Naive thymus-derived CD4-positive, alpha-beta T cell (primary cell): ENCODE results near the gene CD247. TPM values are rescaled to one million over a fixed set of nuclear protein-coding genes. Genes with fewer than 3 reads are reported as not detected.

Experiments used
- ATAC-seq: fragments of 150-1000 bp; cut with Tn5 transposase; 2 replicates; pipeline ENCODE4 v1.10.0; 2021; ENCODE audit warnings: mild to moderate bottlenecking, moderate library complexity
- CTCF ChIA-PET: fragments of 350-600 bp; sonication (Branson Sonifier 250); formaldehyde crosslinking; loops from one replicate; lab custom pipeline; 2021; ENCODE audit warnings: antibody characterized with exemption; lab: Charles Lee
- POLR2A ChIA-PET: fragments of 350-600 bp; sonication (Branson Sonifier 250); formaldehyde crosslinking; loops from one replicate; lab custom pipeline; 2021; ENCODE audit warnings: antibody characterized with exemption, inconsistent platforms; lab: Charles Lee
- DNase-seq, 9 donors: peaks; one replicate each; pipeline versions ENCODE4 v3.0.0 to v3.0.0-alpha.2; 2020 to 2022; ENCODE audit warnings: mixed read lengths in 1 of 9
- H3K27ac ChIP-seq: one replicate; pipeline ENCODE4 v1.7.0; 2013; ENCODE audit warnings: mild to moderate bottlenecking, low read depth, low read length, moderate library complexity
- H3K27me3 ChIP-seq, 2 donors: one replicate each; pipeline ENCODE4 v1.7.0; 2013; ENCODE audit warnings: low read length in 2 of 2, mild to moderate bottlenecking in 2 of 2, moderate library complexity in 2 of 2; ENCODE audit not compliant: control insufficient read depth in 2 of 2, insufficient read depth in 2 of 2
- H3K36me3 ChIP-seq, 3 experiments: 1 replicate in 2 of 3; 2 replicates in 1 of 3; pipeline ENCODE4 v1.7.0; 2013; ENCODE audit warnings: low read length in 3 of 3, mild to moderate bottlenecking in 3 of 3, moderate library complexity in 1 of 3; ENCODE audit not compliant: insufficient read depth in 3 of 3, control insufficient read depth in 2 of 3
- H3K4me1 ChIP-seq, 2 donors: one replicate each; pipeline ENCODE4 v1.7.0; 2013; ENCODE audit warnings: low read length in 2 of 2, mild to moderate bottlenecking in 2 of 2, moderate library complexity in 1 of 2; ENCODE audit not compliant: control insufficient read depth in 2 of 2, insufficient read depth in 2 of 2
- H3K4me3 ChIP-seq: 2 replicates; pipeline ENCODE4 v1.7.0; 2013; ENCODE audit warnings: mild to moderate bottlenecking, low read length
- H3K9me3 ChIP-seq, 3 experiments: 1 replicate in 2 of 3; 2 replicates in 1 of 3; pipeline ENCODE4 v1.7.0; 2013; ENCODE audit warnings: low read length in 3 of 3; ENCODE audit not compliant: control insufficient read depth in 2 of 3
- H3K27ac Mint-ChIP-seq, 9 donors: one replicate each; pipeline ENCODE4 v1.8.0; 2020 to 2022; ENCODE audit warnings: mixed read lengths in 9 of 9, mild to moderate bottlenecking in 8 of 9, moderate library complexity in 5 of 9, inconsistent platforms in 2 of 9
- H3K27me3 Mint-ChIP-seq, 5 donors: one replicate each; pipeline ENCODE4 v1.8.0; 2021 to 2022; ENCODE audit warnings: mixed read lengths in 5 of 5, mild to moderate bottlenecking in 1 of 5
- H3K36me3 Mint-ChIP-seq, 5 donors: one replicate each; pipeline ENCODE4 v1.8.0; 2020 to 2022; ENCODE audit warnings: mixed read lengths in 5 of 5, mild to moderate bottlenecking in 3 of 5, inconsistent platforms in 1 of 5
- H3K4me1 Mint-ChIP-seq, 7 donors: one replicate each; pipeline ENCODE4 v1.8.0; 2020 to 2022; ENCODE audit warnings: mixed read lengths in 7 of 7, mild to moderate bottlenecking in 3 of 7, inconsistent platforms in 1 of 7
- H3K4me3 Mint-ChIP-seq, 10 donors: one replicate each; pipeline ENCODE4 v1.8.0; 2020 to 2022; ENCODE audit warnings: mild to moderate bottlenecking in 10 of 10, mixed read lengths in 10 of 10, moderate library complexity in 6 of 10, inconsistent platforms in 2 of 10
- H3K9me3 Mint-ChIP-seq, 11 donors: one replicate each; pipeline ENCODE4 v1.8.0; 2020 to 2022; ENCODE audit warnings: mixed read lengths in 11 of 11, mild to moderate bottlenecking in 4 of 11, inconsistent platforms in 1 of 11, moderate library complexity in 1 of 11
- intact Hi-C, 2 donors: fragments of 100-400 bp; cut with micrococcal nuclease; formaldehyde crosslinking; loops; one replicate each; pipeline ENCODE4 v1.15.1; 2023
- polyA plus RNA-seq, 2 donors: library from polyadenylated mRNA; unstranded; fragments of 300-500 nt; fragmentation: Illumina TruSeq; gene quantifications; one replicate each; pipeline ENCODE4 v1.2.3, GENCODE V29; 2021
- total RNA-seq, 6 experiments: library from RNA in 5 of 6; stranded (reverse) in 5 of 6; gene quantifications; 1 replicate in 5 of 6; 2 replicates in 1 of 6; pipeline ENCODE4 v1.2.3 and lab custom pipeline; 2021 to 2026

CD247 gene
- total and polyA plus RNA-seq, 7 experiments from 2014 or later: 246 to 476 (median 352) TPM

DNA sequence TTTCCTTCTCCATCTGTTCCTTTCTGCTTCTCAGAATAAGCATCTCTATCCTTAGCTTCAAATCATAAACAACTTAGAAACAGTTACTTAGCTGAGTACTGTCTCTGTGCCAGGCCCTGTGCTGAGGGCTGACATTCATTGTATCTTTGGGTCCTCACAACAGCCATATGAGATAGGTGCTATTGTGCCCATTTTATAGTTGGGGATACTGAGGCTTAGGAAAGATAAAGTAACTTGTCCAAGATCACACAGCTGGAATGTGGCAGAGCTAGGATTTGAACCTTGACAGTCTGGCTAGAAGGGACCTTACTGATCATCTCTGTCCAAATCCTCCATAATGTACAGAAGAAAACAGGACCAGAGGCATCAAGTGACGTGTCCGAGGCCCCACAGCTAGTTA lies 25.0 kb downstream of the CD247 start:
- H3K27ac Mint-ChIP-seq: peak overlapping the region; percentile 84 to 100 (median 95)
- no peaks in the 10 kb centered on the region for H3K27me3 Mint-ChIP-seq
- no peak for DNase-seq
- peaks cover 13 to 38% (median 13%) of the 10 kb centered on the region in 3 experiments for H3K36me3 ChIP-seq
- peak overlapping the region; percentile 18 for H3K4me3 ChIP-seq
- CTCF ChIA-PET: interaction anchor here (1.6 to 1.8 kb wide), 3 partner anchors 9 to 15 kb away, joined by 4 to 8 read pairs (median 7); no protein-coding TSS in a partner anchor
- POLR2A ChIA-PET: interaction anchor here (1.3 to 11.8 kb wide), 14 partner anchors 8 to 55 kb away, joined by 3 to 181 read pairs (median 8); partner anchors contain the start of gene CD247
- intact Hi-C loops: loop anchor here in 1 of 2 donors (2.0 to 5.0 kb wide), 3 partner anchors 37 to 47 kb away; no protein-coding TSS in a partner anchor
- peaks cover 0 to 1% (median 0%) of the 10 kb centered on the region in 11 donors for H3K9me3 Mint-ChIP-seq
- H3K36me3 Mint-ChIP-seq: peaks cover 5 to 42% (median 18%) of the 10 kb centered on the region in 5 donors
- peaks cover 68 to 100% (median 95%) of the 10 kb centered on the region in 7 donors for H3K4me1 Mint-ChIP-seq
- ATAC-seq: no peak
- H3K4me1 ChIP-seq: peaks cover 49 to 96% of the 10 kb centered on the region in 2 donors
- no peaks in the 10 kb centered on the region for H3K27me3 ChIP-seq
- peak overlapping the region; percentile 96 for H3K27ac ChIP-seq
- peak overlapping the region; percentile 65 to 88 (median 82) for H3K4me3 Mint-ChIP-seq
- no peaks in the 10 kb centered on the region for H3K9me3 ChIP-seq

DNA sequence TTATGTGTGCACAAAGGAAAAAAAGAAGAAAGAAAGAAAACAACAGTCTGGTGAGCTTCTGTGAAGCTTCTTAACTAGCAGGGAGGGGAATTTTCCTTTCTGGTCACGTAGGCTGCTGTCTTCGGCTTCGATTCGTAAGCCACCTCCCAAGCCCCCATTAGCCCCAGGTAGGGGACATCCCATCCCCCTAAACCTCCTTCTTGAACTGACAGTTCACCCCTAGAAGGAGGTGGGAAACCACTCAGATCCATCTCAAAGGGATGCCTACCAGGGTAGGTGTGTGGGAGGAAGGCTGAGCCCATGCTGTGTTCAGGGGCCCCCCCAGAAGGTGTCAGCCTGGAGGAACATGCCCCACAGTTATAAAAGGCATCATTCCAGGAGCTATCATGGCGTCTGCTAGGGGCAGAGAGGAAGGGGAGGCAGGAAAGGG lies 25.8 kb downstream of the CD247 start:
- Histone ChIP-seq H3K9me3 (no peaks in the 10 kb centered on the region), H3K4me3 (peak overlapping the region; percentile 35), H3K27ac (peak overlapping the region; percentile 96), H3K36me3 (peaks cover 12 to 36% (median 13%) of the 10 kb centered on the region in 3 experiments), H3K4me1 (peaks cover 49 to 96% of the 10 kb centered on the region in 2 donors), H3K27me3 (no peaks in the 10 kb centered on the region)
- Mint-ChIP-seq H3K27ac (peak overlapping the region; percentile 84 to 100 (median 95)), H3K27me3 (no peaks in the 10 kb centered on the region), H3K4me1 (peaks cover 71 to 100% (median 95%) of the 10 kb centered on the region in 7 donors), H3K4me3 (peak overlapping the region; percentile 75 to 88 (median 82)), H3K9me3 (peaks cover 0 to 1% (median 0%) of the 10 kb centered on the region in 11 donors), H3K36me3 (peaks cover 0 to 40% (median 16%) of the 10 kb centered on the region in 5 donors)
- ChIA-PET CTCF (interaction anchor here (1.6 to 1.8 kb wide), 3 partner anchors 10 to 14 kb away, joined by 4 to 8 read pairs (median 7); no protein-coding TSS in a partner anchor), POLR2A (interaction anchor here (0.6 to 11.8 kb wide), 15 partner anchors 9 to 231 kb away, joined by 3 to 181 read pairs (median 8); partner anchors contain the start of gene CD247)
- peak; percentile 71 for ATAC-seq
- DNase-seq: peak in 8 of 9 donors; percentile 46 to 95 (median 62)
- intact Hi-C loops: loop anchor here (1.0 to 5.0 kb wide), 7 partner anchors 8 to 46 kb away; partner anchors contain the start of gene CD247 (in 2 of the 2)

DNA sequence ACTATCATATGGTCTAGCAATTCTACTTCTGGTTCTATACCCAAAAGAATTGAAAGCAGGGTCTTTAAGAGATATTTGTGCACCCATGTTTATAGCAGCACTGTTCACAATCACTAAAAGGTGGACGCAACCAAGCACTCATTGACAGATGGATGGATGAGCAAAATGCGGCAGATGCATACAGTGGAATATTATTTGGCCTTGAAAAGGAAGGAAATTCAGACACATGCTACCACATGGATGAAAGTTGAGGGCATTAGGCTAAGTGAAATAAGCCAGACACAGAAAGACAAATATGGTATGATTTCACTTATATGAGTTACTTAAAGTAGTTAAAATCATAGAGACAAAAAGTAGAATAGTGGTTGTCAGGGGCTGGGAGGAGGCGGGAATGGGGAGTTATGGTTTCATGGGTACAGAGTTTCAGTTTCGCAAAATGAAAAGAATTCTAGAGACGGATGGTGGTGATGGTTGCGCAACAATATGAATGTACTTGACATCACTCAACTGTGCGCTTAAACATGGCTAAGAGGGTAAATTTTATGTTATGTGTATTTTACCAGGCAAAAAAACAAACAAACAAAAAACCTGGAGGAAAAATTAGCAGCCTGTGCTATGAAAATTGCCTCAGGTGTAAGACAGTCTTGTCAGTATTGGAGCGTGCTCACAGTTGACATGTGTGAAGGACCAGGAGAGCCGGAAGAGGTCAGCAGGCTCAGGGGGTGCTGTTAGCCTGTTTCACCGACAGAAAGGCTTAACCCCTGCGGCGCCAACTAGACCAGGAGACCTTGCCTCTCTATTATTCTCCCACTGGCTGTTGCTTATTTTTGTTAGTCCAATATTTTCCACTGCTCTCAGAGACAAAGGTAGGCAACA lies 26.5 kb downstream of the CD247 start:
- Histone ChIP-seq H3K9me3 (no peaks in the 10 kb centered on the region), H3K4me3 (peak overlapping the region; percentile 35), H3K4me1 (peaks cover 49 to 94% of the 10 kb centered on the region in 2 donors), H3K36me3 (peaks cover 12 to 33% (median 13%) of the 10 kb centered on the region in 3 experiments), H3K27ac (peak overlapping the region; percentile 96), H3K27me3 (no peaks in the 10 kb centered on the region)
- H3K9me3 Mint-ChIP-seq: peaks cover 0 to 1% (median 0%) of the 10 kb centered on the region in 11 donors
- H3K4me3 Mint-ChIP-seq: peak overlapping the region; percentile 75 to 88 (median 82)
- peaks cover 0 to 44% (median 16%) of the 10 kb centered on the region in 5 donors for H3K36me3 Mint-ChIP-seq
- DNase-seq (peak in 6 of 9 donors; percentile 46 to 69 (median 54)), ATAC-seq (peak; percentile 42)
- ChIA-PET CTCF (interaction anchor here (1.6 to 1.8 kb wide), 2 partner anchors 14 kb away, joined by 4 to 7 read pairs; no protein-coding TSS in a partner anchor), POLR2A (interaction anchor here (0.8 to 11.8 kb wide), 18 partner anchors 8 to 230 kb away, joined by 3 to 181 read pairs (median 8); partner anchors contain the start of gene CD247)
- peaks cover 71 to 100% (median 95%) of the 10 kb centered on the region in 7 donors for H3K4me1 Mint-ChIP-seq
- peak overlapping the region; percentile 84 to 100 (median 95) for H3K27ac Mint-ChIP-seq
- H3K27me3 Mint-ChIP-seq: no peaks in the 10 kb centered on the region
- intact Hi-C loops: loop anchor here (1.0 to 5.0 kb wide), 7 partner anchors 8 to 45 kb away; partner anchors contain the start of gene CD247 (in 2 of the 2)

DNA sequence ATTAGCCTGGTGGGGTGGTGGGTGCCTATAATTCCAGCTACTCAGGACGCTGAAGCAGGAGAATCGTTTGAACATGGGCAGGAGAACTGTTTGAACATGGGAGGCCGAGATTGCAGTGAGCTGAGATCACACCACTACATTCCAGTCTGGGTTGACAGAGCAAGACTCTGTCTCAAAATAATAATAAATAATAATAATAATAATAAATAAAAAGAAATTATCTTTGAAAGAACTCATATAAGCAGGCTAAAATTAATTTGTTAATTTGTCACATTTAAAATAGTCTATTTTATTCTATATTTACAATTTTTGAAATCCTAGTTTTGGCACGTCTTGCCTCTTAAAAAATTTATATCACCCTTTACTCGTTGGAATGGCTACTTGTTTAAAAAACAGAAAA lies 27.6 kb downstream of the CD247 start:
- Histone ChIP-seq H3K27ac (peak overlapping the region; percentile 96), H3K27me3 (no peaks in the 10 kb centered on the region), H3K4me3 (no peak overlapping the region), H3K4me1 (peaks cover 59 to 94% of the 10 kb centered on the region in 2 donors), H3K9me3 (no peaks in the 10 kb centered on the region), H3K36me3 (peaks cover 10 to 24% (median 13%) of the 10 kb centered on the region in 3 experiments)
- ATAC-seq: no peak
- Mint-ChIP-seq H3K4me3 (peak overlapping the region; percentile 47 to 88 (median 83)), H3K36me3 (peaks cover 0 to 42% (median 16%) of the 10 kb centered on the region in 5 donors), H3K9me3 (peaks cover 0 to 1% (median 0%) of the 10 kb centered on the region in 11 donors), H3K4me1 (peaks cover 70 to 100% (median 95%) of the 10 kb centered on the region in 7 donors), H3K27me3 (no peaks in the 10 kb centered on the region), H3K27ac (peak overlapping the region; percentile 76 to 100 (median 97))
- DNase-seq: no peak
- intact Hi-C loops: loop anchor here in 1 of 2 donors (5.0 kb wide), 1 partner anchor 42 kb away; no protein-coding TSS in a partner anchor
- ChIA-PET POLR2A (interaction anchor here (0.8 to 16.2 kb wide), 10 partner anchors 8 to 48 kb away, joined by 3 to 184 read pairs (median 6); partner anchors contain the start of gene CD247), CTCF (interaction anchor here (0.7 kb wide), 1 partner anchor 10 kb away, joined by 3 read pairs; no protein-coding TSS in a partner anchor)

DNA sequence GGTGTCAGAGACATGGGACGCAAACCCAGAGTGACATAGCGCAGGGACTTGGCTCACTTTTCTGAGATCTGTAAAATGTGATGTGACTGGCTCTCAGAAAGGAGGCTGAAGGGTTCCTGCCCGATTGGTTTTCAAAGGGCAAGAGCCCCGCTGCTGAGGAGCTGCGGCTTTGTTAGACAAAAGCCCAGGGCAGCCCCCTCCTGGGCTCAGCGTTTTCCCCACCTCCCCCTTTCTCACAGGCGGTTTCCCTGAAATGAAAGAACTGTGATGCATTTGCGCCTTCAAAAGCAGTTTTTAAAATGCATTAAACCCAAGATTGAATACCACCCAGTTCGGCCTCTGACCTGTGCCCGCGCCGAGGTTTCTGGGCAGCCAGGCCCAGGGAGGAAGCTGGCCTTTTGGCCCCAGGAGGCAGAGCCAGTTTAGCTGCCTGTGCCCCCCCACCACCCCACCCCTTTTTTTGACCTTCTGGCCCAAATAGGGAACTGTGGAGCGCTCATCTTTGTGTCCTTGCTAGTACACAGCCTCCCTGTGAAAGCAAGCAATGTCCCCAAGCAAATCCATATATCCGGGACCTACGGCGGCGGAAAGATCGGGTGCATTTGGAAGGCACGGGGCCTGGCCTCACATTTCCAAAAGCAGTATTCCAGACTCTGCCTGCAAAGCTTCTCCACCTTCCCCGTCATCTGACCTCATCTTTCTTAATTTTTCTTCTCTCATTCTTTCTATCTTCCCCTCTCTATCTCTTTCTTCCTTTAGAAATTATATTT lies 28.6 kb downstream of the CD247 start:
- H3K27me3 ChIP-seq: no peaks in the 10 kb centered on the region
- intact Hi-C loops: loop anchor here (1.0 to 5.0 kb wide), 4 partner anchors 9 to 43 kb away; no protein-coding TSS in a partner anchor
- peak overlapping the region; percentile 82 to 99 (median 96) for H3K27ac Mint-ChIP-seq
- DNase-seq (peak in 7 of 9 donors; percentile 51 to 85 (median 71)), ATAC-seq (peak; percentile 72)
- H3K36me3 ChIP-seq: peaks cover 4 to 19% (median 9%) of the 10 kb centered on the region in 3 experiments
- H3K4me3 ChIP-seq: peak overlapping the region; percentile 31
- no peaks in the 10 kb centered on the region for H3K27me3 Mint-ChIP-seq
- H3K27ac ChIP-seq: peak overlapping the region; percentile 96
- H3K9me3 ChIP-seq: no peaks in the 10 kb centered on the region
- H3K9me3 Mint-ChIP-seq: peaks cover 0 to 1% (median 0%) of the 10 kb centered on the region in 11 donors
- peaks cover 0 to 39% (median 16%) of the 10 kb centered on the region in 5 donors for H3K36me3 Mint-ChIP-seq
- CTCF ChIA-PET: interaction anchor here (0.7 kb wide), 1 partner anchor 11 kb away, joined by 3 read pairs; no protein-coding TSS in a partner anchor
- H3K4me1 ChIP-seq: peaks cover 63 to 94% of the 10 kb centered on the region in 2 donors
- POLR2A ChIA-PET: interaction anchor here (0.6 to 16.2 kb wide), 14 partner anchors 9 to 139 kb away, joined by 3 to 184 read pairs (median 6); partner anchors contain the start of gene CD247
- H3K4me3 Mint-ChIP-seq: peak overlapping the region; percentile 68 to 88 (median 82)
- peaks cover 66 to 100% (median 95%) of the 10 kb centered on the region in 7 donors for H3K4me1 Mint-ChIP-seq
